H9 (cell line): Measurements from ENCODE around the gene R3HDM4. TPM values are rescaled to one million over a fixed set of nuclear protein-coding genes. Genes with fewer than 3 reads are reported as not detected.

Experiments
- DNase-seq: peaks from one replicate; pipeline ENCODE4 v3.0.0-alpha.2; 2017
- H2AFZ ChIP-seq: one replicate; pipeline ENCODE4 v1.6.1; 2013; ENCODE audit warnings: mild to moderate bottlenecking, low read length, control low read depth, moderate library complexity
- H2AK5ac ChIP-seq: 2 replicates; pipeline ENCODE4 v1.6.1; 2013; ENCODE audit warnings: low read length, control low read depth, mixed read lengths; ENCODE audit not compliant: insufficient read length
- H2BK120ac ChIP-seq: one replicate; pipeline ENCODE4 v1.6.1; 2013; ENCODE audit warnings: low read depth, mild to moderate bottlenecking, low read length, control low read depth, inconsistent platforms; ENCODE audit not compliant: poor library complexity, severe bottlenecking
- H2BK12ac ChIP-seq: 2 replicates; pipeline ENCODE4 v1.6.1; 2013; ENCODE audit warnings: low read length, control low read depth, mixed read lengths, low read depth; ENCODE audit not compliant: insufficient read length
- H2BK15ac ChIP-seq: 2 replicates; pipeline ENCODE4 v1.6.1; 2013; ENCODE audit warnings: low read depth, low read length, control low read depth
- H2BK20ac ChIP-seq: one replicate; pipeline ENCODE4 v1.6.1; 2013; ENCODE audit warnings: low read depth, mild to moderate bottlenecking, low read length, control low read depth, inconsistent platforms; ENCODE audit not compliant: poor library complexity, severe bottlenecking
- H2BK5ac ChIP-seq: 2 replicates; pipeline ENCODE4 v1.6.1; 2013; ENCODE audit warnings: low read length, control low read depth, mixed read lengths; ENCODE audit not compliant: insufficient read length
- H3K14ac ChIP-seq: 2 replicates; pipeline ENCODE4 v1.6.1; 2013; ENCODE audit warnings: low read length, control low read depth; ENCODE audit not compliant: insufficient read depth
- H3K18ac ChIP-seq: 2 replicates; pipeline ENCODE4 v1.6.1; 2013; ENCODE audit warnings: low read depth, mild to moderate bottlenecking, mixed read lengths, low read length, control low read depth; ENCODE audit not compliant: insufficient read length
- H3K23ac ChIP-seq: 2 replicates; pipeline ENCODE4 v1.6.1; 2013; ENCODE audit warnings: low read length, control low read depth, mixed read lengths, low read depth; ENCODE audit not compliant: insufficient read length
- H3K23me2 ChIP-seq: 2 replicates; pipeline ENCODE4 v1.6.1; 2013; ENCODE audit warnings: low read depth, mild to moderate bottlenecking, mixed read lengths, low read length, control low read depth; ENCODE audit not compliant: insufficient read length, poor library complexity, severe bottlenecking
- H3K27ac ChIP-seq: 2 replicates; pipeline ENCODE4 v1.5.1; 2013; ENCODE audit warnings: low read length, control low read depth, mixed read lengths, low read depth; ENCODE audit not compliant: insufficient read length
- H3K27me3 ChIP-seq: 2 replicates; pipeline ENCODE4 v1.6.1; 2013; ENCODE audit warnings: low read length, control low read depth, inconsistent platforms; ENCODE audit not compliant: insufficient read depth
- H3K4ac ChIP-seq: 2 replicates; pipeline ENCODE4 v1.6.1; 2013; ENCODE audit warnings: low read depth, mild to moderate bottlenecking, control low read depth, inconsistent platforms, low read length, moderate library complexity
- H3K4me1 ChIP-seq: 2 replicates; pipeline ENCODE4 v1.6.1; 2013; ENCODE audit warnings: low read length, control low read depth, inconsistent platforms; ENCODE audit not compliant: insufficient read depth
- H3K4me2 ChIP-seq: 2 replicates; pipeline ENCODE4 v1.6.1; 2013; ENCODE audit warnings: low read length, control low read depth, mixed read lengths; ENCODE audit not compliant: insufficient read length, insufficient read depth
- H3K56ac ChIP-seq: 2 replicates; pipeline ENCODE4 v1.6.1; 2013; ENCODE audit warnings: low read depth, mild to moderate bottlenecking, mixed read lengths, low read length, control low read depth; ENCODE audit not compliant: insufficient read length
- H3K79me1 ChIP-seq: 2 replicates; pipeline ENCODE4 v1.6.1; 2013; ENCODE audit warnings: low read depth, mild to moderate bottlenecking, moderate library complexity, low read length, control low read depth, inconsistent platforms; ENCODE audit not compliant: insufficient read depth, poor library complexity, severe bottlenecking
- H3K79me2 ChIP-seq: 2 replicates; pipeline ENCODE4 v1.6.1; 2013; ENCODE audit warnings: low read length, control low read depth, inconsistent platforms; ENCODE audit not compliant: insufficient read depth
- H3K9ac ChIP-seq: 2 replicates; pipeline ENCODE4 v1.6.1; 2013; ENCODE audit warnings: low read length, control low read depth, mixed read lengths; ENCODE audit not compliant: insufficient read length; ENCODE audit errors: extremely low read depth
- H3K9me3 ChIP-seq: one replicate; pipeline ENCODE4 v1.6.1; 2013; ENCODE audit warnings: low read depth, low read length, inconsistent platforms; ENCODE audit not compliant: control insufficient read depth
- H3T11ph ChIP-seq: one replicate; pipeline ENCODE4 v1.6.1; 2013; ENCODE audit warnings: mild to moderate bottlenecking, low read length, control low read depth, inconsistent platforms
- H4K20me1 ChIP-seq: one replicate; pipeline ENCODE4 v1.6.1; 2013; ENCODE audit not compliant: control insufficient read depth, insufficient read length, insufficient read depth
- H4K5ac ChIP-seq: 2 replicates; pipeline ENCODE4 v1.6.1; 2013; ENCODE audit warnings: low read depth, mild to moderate bottlenecking, mixed read lengths, low read length, control low read depth; ENCODE audit not compliant: insufficient read length
- H4K8ac ChIP-seq: replicated peaks from 2 replicates; pipeline ENCODE4 v1.6.1; 2013; ENCODE audit warnings: low read length, control low read depth, mixed read lengths, low read depth; ENCODE audit not compliant: insufficient read length
- H4K91ac ChIP-seq: 2 replicates; pipeline ENCODE4 v1.6.1; 2013; ENCODE audit warnings: low read depth, mild to moderate bottlenecking, moderate library complexity, mixed read lengths, low read length, control low read depth; ENCODE audit not compliant: insufficient read length
- H3K27ac Mint-ChIP-seq, 3 experiments: 2 replicates in 2 of 3; 3 replicates in 1 of 3; pipeline ENCODE4 v1.8.0; 2020 to 2021; ENCODE audit warnings: mixed read lengths in 3 of 3, mild to moderate bottlenecking in 1 of 3, moderate library complexity in 1 of 3
- H3K27me3 Mint-ChIP-seq: 2 replicates; pipeline ENCODE4 v1.8.0; 2021; ENCODE audit warnings: low read depth, mild to moderate bottlenecking, moderate library complexity, mixed read lengths
- H3K36me3 Mint-ChIP-seq, 3 experiments: 2 replicates in 2 of 3; 3 replicates in 1 of 3; pipeline ENCODE4 v1.8.0; 2020 to 2021; ENCODE audit warnings: low read depth in 3 of 3, mixed read lengths in 3 of 3; ENCODE audit not compliant: insufficient read depth in 1 of 3
- H3K4me1 Mint-ChIP-seq, 2 experiments: 2 replicates each; pipeline ENCODE4 v1.8.0; 2020; ENCODE audit warnings: mixed read lengths in 2 of 2
- H3K4me3 Mint-ChIP-seq, 2 experiments: 2 replicates in 1 of 2; 3 replicates in 1 of 2; pipeline ENCODE4 v1.8.0; 2020 to 2021; ENCODE audit warnings: mild to moderate bottlenecking in 2 of 2, mixed read lengths in 2 of 2, moderate library complexity in 1 of 2
- H3K9me3 Mint-ChIP-seq, 2 experiments: 2 replicates in 1 of 2; 3 replicates in 1 of 2; pipeline ENCODE4 v1.8.0; 2020; ENCODE audit warnings: mild to moderate bottlenecking in 2 of 2, mixed read lengths in 2 of 2, moderate library complexity in 1 of 2
- CTCF ChIP-seq: fragments of 200-600 bp; sonication (generic); conservative IDR thresholded peaks from 3 replicates; pipeline ENCODE4 v1.8.0; 2021; ENCODE audit warnings: antibody characterized with exemption, mild to moderate bottlenecking
- WGBS: extraction: QIAGEN DNeasy Blood & Tissue Kit; methylation state at CpG from one replicate; pipeline ENCODE4 v1.1.7; 2013; ENCODE audit warnings: missing lambda C conversion rate, low lambda C conversion rate, mixed read lengths; ENCODE audit not compliant: insufficient read length; ENCODE audit errors: extremely low coverage; 5-methylcytosine and 5-hydroxymethylcytosine counted together
- total RNA-seq: library from RNA; stranded (reverse); gene quantifications from 2 replicates; pipeline ENCODE4 v1.2.1, GENCODE V29; 2021

R3HDM4 gene
- total RNA-seq, 1 experiment from 2014 or later, result 66.4 TPM

- Histone ChIP-seq H3K23ac (no peak overlapping the region), H3K23me2 (peaks cover 3% of the 10 kb centered on the region), H3K56ac (no peak overlapping the region), H4K20me1 (no peaks in the 10 kb centered on the region), H3K4me2 (no peak overlapping the region), H3K27ac (no peak overlapping the region), H3K9ac (no peak overlapping the region), H3K79me2 (no peaks in the 10 kb centered on the region), H3T11ph (no peak overlapping the region), H4K5ac (no peak overlapping the region), H2BK12ac (no peak overlapping the region), H3K18ac (no peak overlapping the region), H2BK5ac (no peak overlapping the region), H3K79me1 (no peaks in the 10 kb centered on the region), H2AFZ (no peak overlapping the region), H4K91ac (no peak overlapping the region), H3K9me3 (no peaks in the 10 kb centered on the region), H3K14ac (no peak overlapping the region), H2BK120ac (no peak overlapping the region), H2BK20ac (no peak overlapping the region), H3K4ac (no peak overlapping the region), H2AK5ac (no peak overlapping the region), H2BK15ac (no peak overlapping the region), H4K8ac (no peak overlapping the region), H3K27me3 (peaks cover 3% of the 10 kb centered on the region; the same call in 1 of the 2 replicates), H3K4me1 (no peaks in the 10 kb centered on the region)
- peaks cover 38% of the 10 kb centered on the region for H3K27me3 Mint-ChIP-seq
- no CpG with 5 or more reads among the region's 9 CpGs for WGBS
- H3K27ac Mint-ChIP-seq, result no peak overlapping the region
- H3K36me3 Mint-ChIP-seq, result no peaks in the 10 kb centered on the region
- H3K4me3 Mint-ChIP-seq, result no peak overlapping the region
- TF ChIP-seq CTCF, result no peak
- H3K4me1 Mint-ChIP-seq, result 0 out of 4 replicates have a peak, but pooled peaks cover 0 to 4% of the 10 kb centered on the region in 2 experiments
- DNase-seq, result no peak
- H3K9me3 Mint-ChIP-seq, result peaks cover 0 to 2% of the 10 kb centered on the region in 2 experiments; a peak in 1 of 5 replicates
Measured at GRCh38 chr19:858284-858683, 54.7 kb downstream of the R3HDM4 start.
